A549 (cell line): ENCODE measurements around the gene PBXIP1. TPM values are rescaled to one million over a fixed set of nuclear protein-coding genes. Genes with fewer than 3 reads are reported as not detected.

Source experiments
- ATAC-seq, 2 experiments: fragments of 200-7000 bp in 1 of 2; fragments of >200 bp in 1 of 2; cut with Nextera tagmentation in 1 of 2; cut with Tn5 transposase in 1 of 2; 3 replicates each; pipeline versions ENCODE4 v1.8.0 to v1.9.1; 2018 to 2020; ENCODE audit warnings: mild to moderate bottlenecking in 1 of 2, moderate library complexity in 1 of 2
- CTCF ChIA-PET: fragments of 300-600 bp; sonication (Branson Sonifier 250); formaldehyde crosslinking; extraction: SDS; loops from one replicate; lab custom pipeline; 2021; ENCODE audit warnings: antibody characterized with exemption, inconsistent platforms; lab: Yijun Ruan, JAX
- POLR2A ChIA-PET: fragments of 350-600 bp; formaldehyde crosslinking; extraction: SDS; loops from one replicate; lab custom pipeline; 2021; ENCODE audit warnings: antibody characterized with exemption, inconsistent platforms; lab: Yijun Ruan, JAX
- DNase-seq, 2 experiments: peaks; one replicate each; pipeline versions ENCODE4 v3.0.0 to v3.0.0-alpha.2; 2011 to 2016; ENCODE audit warnings: low read depth in 1 of 2, low spot score in 1 of 2
- FAIRE-seq: peaks from 2 replicates; lab custom pipeline; 2011; peaks lifted over from hg19 to GRCh38; lab: Jason Lieb, UNC
- H3K27ac ChIP-seq, 2 experiments: fragments of >200 bp; sonication (Bioruptor Twin); formaldehyde crosslinking; 3 replicates each; pipeline ENCODE4 v1.5.1; 2016 to 2017
- H3K4me1 ChIP-seq: fragments of >200 bp; sonication (Bioruptor Twin); formaldehyde crosslinking; 3 replicates; pipeline ENCODE4 v1.6.1; 2016
- H3K4me2 ChIP-seq: fragments of >200 bp; sonication (Bioruptor Twin); formaldehyde crosslinking; 3 replicates; pipeline ENCODE4 v1.6.1; 2016
- H3K4me3 ChIP-seq: fragments of >200 bp; sonication (Bioruptor Twin); formaldehyde crosslinking; 3 replicates; pipeline ENCODE4 v1.5.1; 2016
- H3K9me3 ChIP-seq: fragments of >200 bp; sonication (Bioruptor Twin); formaldehyde crosslinking; 3 replicates; pipeline ENCODE4 v1.6.1; 2016
- ATOH8 ChIP-seq: fragments of 250-450 bp; sonication (Bioruptor Pico); IDR thresholded peaks from 2 replicates; pipeline ENCODE4 v1.5.0; 2020; ENCODE audit warnings: low read depth, mild to moderate bottlenecking, moderate library complexity
- CHD4 ChIP-seq: fragments of 200-600 bp; sonication (generic); IDR thresholded peaks from 2 replicates; pipeline ENCODE4 v1.6.1; 2016; ENCODE audit warnings: antibody characterized with exemption, mild to moderate bottlenecking, borderline replicate concordance
- EHF ChIP-seq: fragments of 250-450 bp; sonication (Bioruptor Pico); IDR thresholded peaks from 2 replicates; pipeline ENCODE4 v1.5.0; 2020; ENCODE audit warnings: mild to moderate bottlenecking
- EHMT2 ChIP-seq: fragments of 200-600 bp; sonication (generic); IDR thresholded peaks from 2 replicates; pipeline ENCODE4 v1.6.1; 2016; ENCODE audit warnings: antibody characterized with exemption, low read depth, mild to moderate bottlenecking, moderate library complexity
- ELK1 ChIP-seq: fragments of 150-350 bp; IDR thresholded peaks from 2 replicates; pipeline ENCODE4 v1.6.1; 2014; ENCODE audit warnings: low read depth, mild to moderate bottlenecking, low read length
- HOXA7 ChIP-seq: fragments of 250-450 bp; sonication (Bioruptor Pico); IDR thresholded peaks from 2 replicates; pipeline ENCODE4 v1.5.0; 2020; ENCODE audit warnings: mild to moderate bottlenecking, moderate library complexity
- HOXB13 ChIP-seq: fragments of 250-450 bp; sonication (Bioruptor Pico); IDR thresholded peaks from 2 replicates; pipeline ENCODE4 v1.5.0; 2020; ENCODE audit warnings: low read depth, mild to moderate bottlenecking, moderate library complexity
- KDM1A ChIP-seq: fragments of 200-600 bp; sonication (generic); IDR thresholded peaks from 2 replicates; pipeline ENCODE4 v1.6.1; 2016; ENCODE audit warnings: low read depth, mild to moderate bottlenecking
- KDM5A ChIP-seq: fragments of 200-600 bp; sonication (generic); IDR thresholded peaks from 2 replicates; pipeline ENCODE4 v1.6.1; 2016; ENCODE audit warnings: antibody characterized with exemption, mild to moderate bottlenecking
- MAFK ChIP-seq: fragments of 450-650 bp; IDR thresholded peaks from 2 replicates; pipeline ENCODE4 v1.6.1; 2014; ENCODE audit not compliant: partially characterized antibody
- MAZ ChIP-seq: fragments of 150-350 bp; IDR thresholded peaks from 2 replicates; pipeline ENCODE4 v1.6.1; 2014; ENCODE audit warnings: antibody characterized with exemption, low read depth, low read length, borderline replicate concordance
- NPAS2 ChIP-seq: fragments of 250-450 bp; sonication (Bioruptor Pico); IDR thresholded peaks from 2 replicates; pipeline ENCODE4 v1.8.0; 2022; ENCODE audit warnings: mild to moderate bottlenecking, moderate library complexity, borderline replicate concordance
- NR3C1 ChIP-seq: fragments of >200 bp; sonication (Bioruptor Twin); formaldehyde crosslinking; IDR thresholded peaks from 3 replicates; pipeline ENCODE4 v1.6.1; 2017
- PBX3 ChIP-seq: IDR thresholded peaks from 2 replicates; pipeline ENCODE4 v1.6.1; 2012
- POLR2A ChIP-seq: IDR thresholded peaks from 2 replicates; pipeline ENCODE4 v1.6.1; 2012; ENCODE audit warnings: mild to moderate bottlenecking, low read length
- RAD21 ChIP-seq, 2 experiments: fragments of >200 bp in 1 of 2; sonication (Bioruptor Twin) in 1 of 2; formaldehyde crosslinking in 1 of 2; IDR thresholded peaks in 1 of 2; conservative IDR thresholded peaks in 1 of 2; 2 replicates in 1 of 2; 3 replicates in 1 of 2; pipeline ENCODE4 v1.6.1; 2012 to 2018; ENCODE audit warnings: inconsistent platforms in 1 of 2
- REST ChIP-seq: fragments of 200-600 bp; sonication (generic); IDR thresholded peaks from 2 replicates; pipeline ENCODE4 v1.6.1; 2016; ENCODE audit warnings: antibody characterized with exemption, mild to moderate bottlenecking, moderate library complexity
- RNF2 ChIP-seq: fragments of 200-600 bp; sonication (generic); IDR thresholded peaks from 2 replicates; pipeline ENCODE4 v1.6.1; 2016; ENCODE audit warnings: low read depth, mild to moderate bottlenecking, antibody characterized with exemption, moderate library complexity, borderline replicate concordance
- USF2 ChIP-seq: fragments of 450-650 bp; IDR thresholded peaks from 2 replicates; pipeline ENCODE4 v1.6.1; 2014; ENCODE audit warnings: antibody characterized with exemption
- ZFP36 ChIP-seq: fragments of 450-650 bp; IDR thresholded peaks from 2 replicates; pipeline ENCODE4 v1.6.1; 2014; ENCODE audit warnings: borderline replicate concordance; ENCODE audit not compliant: partially characterized antibody
- ZNF302 ChIP-seq: fragments of 250-450 bp; sonication (Bioruptor Pico); IDR thresholded peaks from 2 replicates; pipeline ENCODE4 v1.9.0; 2021; ENCODE audit warnings: inconsistent platforms, mild to moderate bottlenecking, moderate library complexity
- WGBS: methylation state at CpG from one replicate; pipeline ENCODE4 v1.1.6; 2017; ENCODE audit errors: missing lambda C conversion rate; 5-methylcytosine and 5-hydroxymethylcytosine counted together
- polyA plus RNA-seq, 4 experiments: library from polyadenylated mRNA; depleted of rRNA in 3 of 4; stranded (reverse); fragments of >200 nt; fragmentation: RNase III in 1 of 4; extraction: RNeasy Plus Mini Kit Qiagen cat#74134 plus additional on column Dnase treatment in 1 of 4; gene quantifications; 2 replicates in 3 of 4; 3 replicates in 1 of 4; pipeline ENCODE4 v1.2.3, GENCODE V29; 2011 to 2017

The PBXIP1 gene
- polyA plus RNA-seq, 2 of the 4 experiments (the other 2 are of a cell fraction), result 15.0 to 20.8 TPM

GRCh38 chr1:154925335-154926170 lies 30.3 kb downstream of the PBXIP1 start:
- no peak overlapping the region for H3K4me2 ChIP-seq
- H3K4me1 ChIP-seq, result no peaks in the 10 kb centered on the region
- ChIA-PET POLR2A (no interaction called here), CTCF (interaction anchor here (0.6 to 2.3 kb wide), 7 partner anchors 9 to 948 kb away, joined by 3 to 10 read pairs (median 4); partner anchors contain the start of gene PMVK)
- H3K9me3 ChIP-seq, result no peaks in the 10 kb centered on the region
- no peak for ATAC-seq
- no peak overlapping the region for H3K27ac ChIP-seq
- WGBS, result 92% methylated on average over 3 of the region's 3 CpGs
- H3K4me3 ChIP-seq, result no peak overlapping the region
- no peak for FAIRE-seq
- no peak for TF ChIP-seq ATOH8 (CRISPR knock-in tag)
- TF ChIP-seq NPAS2 (CRISPR knock-in tag), result no peak
- TF ChIP-seq KDM1A, result no peak
- TF ChIP-seq CHD4, result no peak
- no peak for TF ChIP-seq PBX3
- no peak for TF ChIP-seq RNF2
- no peak for TF ChIP-seq ELK1
- TF ChIP-seq HOXA7 (CRISPR knock-in tag), result no peak
- no peak for TF ChIP-seq NR3C1
- no peak for TF ChIP-seq EHF
- no peak for TF ChIP-seq RAD21 (conservative IDR thresholded peaks at IDR 0.05 in 1 of 2, IDR thresholded peaks at IDR 0.05 in 1 of 2)
- no peak for TF ChIP-seq MAZ
- TF ChIP-seq ZNF302 (CRISPR knock-in tag), result no peak
- no peak for TF ChIP-seq USF2
- no peak for TF ChIP-seq REST
- DNase-seq, result no peak

- ChIA-PET POLR2A (no interaction called here), CTCF (interaction anchor here (1.0 to 1.2 kb wide), 3 partner anchors 20 to 364 kb away, joined by 3 read pairs; no protein-coding TSS in a partner anchor)
These were observed 32.2 kb downstream of the PBXIP1 start for GRCh38 chr1:154923695-154924094.

More at GRCh38 chr1:154923695-154924094, 32.2 kb downstream of the PBXIP1 start:
- no peak overlapping the region for H3K4me3 ChIP-seq
- H3K27ac ChIP-seq, result no peak overlapping the region
- 90% methylated on average over 3 of the region's 3 CpGs for WGBS
- no peak for ATAC-seq
- no peak overlapping the region for H3K4me2 ChIP-seq
- no peak for DNase-seq
- H3K9me3 ChIP-seq, result no peaks in the 10 kb centered on the region
- H3K4me1 ChIP-seq, result no peaks in the 10 kb centered on the region
- no peak for FAIRE-seq
- TF ChIP-seq POLR2A (no peak), MAFK (no peak), ZFP36 (no peak), ELK1 (no peak), HOXB13 (CRISPR knock-in tag) (no peak), EHMT2 (no peak), KDM5A (no peak)
